Spleen (tissue), 11 donors: ENCODE results near the gene AMBRA1. TPM values are rescaled to one million over a fixed set of nuclear protein-coding genes. Genes with fewer than 3 reads are reported as not detected.

Experiments used
- DNase-seq: peaks from one replicate; pipeline ENCODE4 v3.0.0-alpha.2; 2020
- H3K27ac ChIP-seq, 8 donors: fragments of 200-600 bp; sonication (generic) in 7 of 8; 1 replicate in 4 of 8; 2 replicates in 4 of 8; pipeline versions ENCODE4 v1.5.0 to v1.8.0; 2016 to 2021; ENCODE audit warnings: inconsistent platforms in 4 of 8, mild to moderate bottlenecking in 4 of 8, moderate library complexity in 1 of 8
- H3K27me3 ChIP-seq, 7 donors: fragments of 200-600 bp; sonication (generic) in 6 of 7; replicated peaks in 1 of 7; 1 replicate in 4 of 7; 2 replicates in 3 of 7; pipeline versions ENCODE4 v1.5.0 to v1.8.0; 2016 to 2021; ENCODE audit warnings: inconsistent platforms in 3 of 7, mild to moderate bottlenecking in 1 of 7
- H3K36me3 ChIP-seq, 6 donors: fragments of 200-600 bp; sonication (generic) in 5 of 6; 1 replicate in 4 of 6; 2 replicates in 2 of 6; pipeline versions ENCODE4 v1.5.0 to v1.8.0; 2016 to 2021; ENCODE audit warnings: inconsistent platforms in 2 of 6
- H3K4me1 ChIP-seq, 6 donors: fragments of 200-600 bp; sonication (generic) in 5 of 6; 1 replicate in 3 of 6; 2 replicates in 3 of 6; pipeline versions ENCODE4 v1.5.0 to v1.8.0; 2016 to 2021; ENCODE audit warnings: inconsistent platforms in 3 of 6
- H3K4me3 ChIP-seq, 8 donors: fragments of 200-600 bp; sonication (generic) in 7 of 8; 1 replicate in 4 of 8; 2 replicates in 4 of 8; pipeline versions ENCODE4 v1.5.0 to v1.8.0; 2016 to 2021; ENCODE audit warnings: inconsistent platforms in 4 of 8, mild to moderate bottlenecking in 4 of 8, moderate library complexity in 2 of 8
- H3K9me3 ChIP-seq, 8 donors: fragments of 200-600 bp; sonication (generic) in 7 of 8; 1 replicate in 4 of 8; 2 replicates in 4 of 8; pipeline versions ENCODE4 v1.5.0 to v1.8.0; 2016 to 2021; ENCODE audit warnings: inconsistent platforms in 4 of 8
- CTCF ChIP-seq, 11 experiments: fragments of 200-600 bp in 7 of 11; fragments of 450-650 bp in 4 of 11; sonication (generic) in 4 of 11; IDR thresholded peaks in 8 of 11; conservative IDR thresholded peaks in 3 of 11; 1 replicate in 7 of 11; 2 replicates in 4 of 11; pipeline versions ENCODE4 v1.4.0 to v1.8.0; 2016 to 2021; ENCODE audit warnings: antibody characterized with exemption in 11 of 11, inconsistent platforms in 4 of 11, mild to moderate bottlenecking in 1 of 11
- POLR2A ChIP-seq, 3 donors: fragments of 450-650 bp; IDR thresholded peaks; one replicate each; pipeline ENCODE4 v1.5.1; 2017; ENCODE audit warnings: antibody characterized with exemption in 3 of 3, mild to moderate bottlenecking in 1 of 3
- POLR2AphosphoS5 ChIP-seq, 3 donors: sonication (generic); formaldehyde crosslinking; IDR thresholded peaks; one replicate each; pipeline ENCODE4 v1.5.1; 2017; ENCODE audit warnings: antibody characterized with exemption in 3 of 3
- WGBS, 5 donors: extraction: QIAGEN DNeasy Blood & Tissue Kit in 3 of 5; methylation state at CpG; one replicate each; pipeline versions ENCODE4 v1.1.5 to v1.1.7; 2013 to 2018; 5-methylcytosine and 5-hydroxymethylcytosine counted together
- intact Hi-C: fragments of 100-400 bp; cut with DNase I; formaldehyde crosslinking; loops from one replicate; pipeline ENCODE4 v1.15.0; 2023; ENCODE audit warnings: low total_unique reads
- polyA plus RNA-seq, 3 donors: library from polyadenylated mRNA; stranded (reverse); fragments of 200-250 nt; gene quantifications; one replicate each; pipeline ENCODE4 v1.2.1, GENCODE V29; 2013
- total RNA-seq, 7 donors: library from RNA; depleted of rRNA in 3 of 7; stranded (reverse); fragments of >200 nt in 3 of 7; fragmentation: NEBNext Ultra II Directional in 4 of 7; extraction: Animal tissue kit (Norgen Biotek cat#: 25700) in 4 of 7; gene quantifications; one replicate each; pipeline versions ENCODE4 v1.1.0 to v1.2.1, GENCODE V29; 2016 to 2021
- donor health status: healthy with polysubstance abuse.
- donor health status: DM: no; HTN: no; CAD: no; lungs with moderate emphysema.
- donor health status: DM: no; HTN: no; CAD: no.
- donor health status: Bipolar disorder and iron deficiency.
- donor health status: healthy.
- donor health status: DM: no; HTN: no; CAD: no.
- donor health status: DM: yes; HTN: yes; CAD: no.

The AMBRA1 gene
- total and polyA plus RNA-seq, 10 donors = 3.6 to 54.6 (median 37.7) TPM

- H3K4me3 ChIP-seq = peak overlapping the region in 4 of 8 donors; percentile 11 to 45 (median 34)
- H3K4me1 ChIP-seq = peaks cover 10 to 83% (median 37%) of the 10 kb centered on the region in 6 donors
- no peak for TF ChIP-seq POLR2A (IDR thresholded peaks at IDR 0.05)
- no peaks in the 10 kb centered on the region for H3K27me3 ChIP-seq
- H3K36me3 ChIP-seq = no peaks in the 10 kb centered on the region
- intact Hi-C loops = no loop called here
- WGBS, 5 donors = 21 to 48% (median 40%) methylated on average over 1 of the region's 1 CpG
- H3K27ac ChIP-seq = peak overlapping the region; percentile 69 to 87 (median 80)
- H3K9me3 ChIP-seq = no peaks in the 10 kb centered on the region
- no peak for DNase-seq
Observed at GRCh38 chr11:46559815-46560214, 34.0 kb downstream of the AMBRA1 start.

- Histone ChIP-seq H3K4me1 (peaks cover 22 to 93% (median 55%) of the 10 kb centered on the region in 6 donors), H3K9me3 (no peaks in the 10 kb centered on the region), H3K27me3 (no peaks in the 10 kb centered on the region), H3K36me3 (no peaks in the 10 kb centered on the region), H3K4me3 (no peak overlapping the region), H3K27ac (no peak overlapping the region)
- DNase-seq = no peak
- WGBS, 5 donors = 81 to 89% (median 86%) methylated on average over 7 of the region's 7 CpGs
- TF ChIP-seq POLR2AphosphoS5 (IDR thresholded peaks at IDR 0.05) (no peak), CTCF (IDR thresholded peaks at IDR 0.05 in 8 of 11, conservative IDR thresholded peaks at IDR 0.05 in 3 of 11) (no peak), POLR2A (IDR thresholded peaks at IDR 0.05) (no peak)
- intact Hi-C loops = no loop called here
Observed at GRCh38 chr11:46557684-46558151, 36.1 kb downstream of the AMBRA1 start.

GRCh38 chr11:46555267-46556054 is 38.4 kb downstream of the AMBRA1 start:
- Histone ChIP-seq H3K27me3 (no peaks in the 10 kb centered on the region), H3K36me3 (no peaks in the 10 kb centered on the region), H3K9me3 (no peaks in the 10 kb centered on the region), H3K4me1 (peaks cover 14 to 73% (median 40%) of the 10 kb centered on the region in 6 donors), H3K27ac (peak overlapping the region in 3 of 8 donors; percentile 25 to 60 (median 33)), H3K4me3 (no peak overlapping the region)
- intact Hi-C loops = no loop called here
- WGBS, 5 donors = 40 to 73% (median 55%) methylated on average over 2 of the region's 2 CpGs
- no peak for DNase-seq
- TF ChIP-seq POLR2A (IDR thresholded peaks at IDR 0.05) = no peak
- no peak for TF ChIP-seq CTCF (IDR thresholded peaks at IDR 0.05 in 8 of 11, conservative IDR thresholded peaks at IDR 0.05 in 3 of 11)
- TF ChIP-seq POLR2AphosphoS5 (IDR thresholded peaks at IDR 0.05) = no peak

- Histone ChIP-seq H3K36me3 (no peaks in the 10 kb centered on the region), H3K27ac (peak overlapping the region in 7 of 8 donors; percentile 15 to 60 (median 25)), H3K9me3 (no peaks in the 10 kb centered on the region), H3K4me3 (no peak overlapping the region), H3K27me3 (no peaks in the 10 kb centered on the region), H3K4me1 (peaks cover 12 to 71% (median 33%) of the 10 kb centered on the region in 6 donors)
- WGBS, 5 donors = 52 to 68% (median 64%) methylated on average over 5 of the region's 5 CpGs
- DNase-seq = no peak
- TF ChIP-seq POLR2AphosphoS5 (IDR thresholded peaks at IDR 0.05) = no peak
- no peak for TF ChIP-seq POLR2A (IDR thresholded peaks at IDR 0.05)
- TF ChIP-seq CTCF (IDR thresholded peaks at IDR 0.05 in 8 of 11, conservative IDR thresholded peaks at IDR 0.05 in 3 of 11) = no peak
- intact Hi-C loops = no loop called here
Observed at GRCh38 chr11:46554213-46555147, 39.3 kb downstream of the AMBRA1 start.
